GM21423 (cell line): ENCODE measurements around the gene PTPRCAP.

Experiments
- ATAC-seq: cut with Tn5 transposase; IDR thresholded peaks from one replicate; pipeline ENCODE4 v1.9.1; 2021; ENCODE audit warnings: mild to moderate bottlenecking, moderate library complexity; ENCODE audit not compliant: unreplicated experiment

The PTPRCAP gene

DNA sequence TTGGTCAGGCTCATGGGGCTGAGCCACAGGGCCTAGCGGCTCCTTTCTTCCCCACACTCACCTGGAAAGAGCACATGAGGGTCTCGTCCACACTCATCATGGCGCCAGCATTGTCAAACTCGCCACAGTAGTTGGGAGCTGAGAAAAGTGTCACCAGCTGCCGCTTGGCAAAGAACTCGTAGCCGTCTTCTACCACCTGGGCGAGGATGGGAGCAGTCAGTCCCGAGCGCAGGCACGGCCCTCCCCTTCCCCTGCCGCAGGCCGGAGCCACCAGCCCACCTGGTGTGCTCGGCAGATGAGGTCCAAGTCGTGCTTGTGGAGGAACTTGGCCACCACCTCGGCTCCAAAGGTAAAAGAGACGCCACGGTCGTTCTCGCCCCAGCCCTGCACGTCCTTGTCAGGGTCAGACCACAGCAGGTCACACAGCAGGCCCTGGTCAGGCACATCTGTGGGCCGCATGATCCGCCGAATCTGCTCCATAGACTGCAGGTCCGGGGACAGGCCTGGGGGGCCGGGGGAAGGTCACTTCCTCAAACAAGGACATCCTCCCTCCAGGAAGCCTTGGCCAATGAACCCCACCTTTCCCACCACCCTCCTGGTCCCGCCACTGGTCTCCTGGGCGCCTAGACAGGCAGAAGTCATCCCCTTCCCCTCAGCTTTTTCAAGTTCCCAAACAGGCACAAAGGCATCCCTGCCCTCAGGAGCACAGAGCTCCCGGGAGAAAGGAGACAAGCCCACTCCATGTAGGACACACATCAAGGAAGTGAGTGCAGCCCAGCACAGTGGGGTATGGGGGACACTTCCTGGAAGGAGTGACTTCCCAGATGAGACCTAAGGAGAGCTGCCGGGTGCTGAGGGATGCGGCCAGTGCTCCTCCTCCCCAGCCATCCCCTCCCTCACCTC is 38.6 kb downstream of the PTPRCAP start:
- ATAC-seq: no peak

DNA sequence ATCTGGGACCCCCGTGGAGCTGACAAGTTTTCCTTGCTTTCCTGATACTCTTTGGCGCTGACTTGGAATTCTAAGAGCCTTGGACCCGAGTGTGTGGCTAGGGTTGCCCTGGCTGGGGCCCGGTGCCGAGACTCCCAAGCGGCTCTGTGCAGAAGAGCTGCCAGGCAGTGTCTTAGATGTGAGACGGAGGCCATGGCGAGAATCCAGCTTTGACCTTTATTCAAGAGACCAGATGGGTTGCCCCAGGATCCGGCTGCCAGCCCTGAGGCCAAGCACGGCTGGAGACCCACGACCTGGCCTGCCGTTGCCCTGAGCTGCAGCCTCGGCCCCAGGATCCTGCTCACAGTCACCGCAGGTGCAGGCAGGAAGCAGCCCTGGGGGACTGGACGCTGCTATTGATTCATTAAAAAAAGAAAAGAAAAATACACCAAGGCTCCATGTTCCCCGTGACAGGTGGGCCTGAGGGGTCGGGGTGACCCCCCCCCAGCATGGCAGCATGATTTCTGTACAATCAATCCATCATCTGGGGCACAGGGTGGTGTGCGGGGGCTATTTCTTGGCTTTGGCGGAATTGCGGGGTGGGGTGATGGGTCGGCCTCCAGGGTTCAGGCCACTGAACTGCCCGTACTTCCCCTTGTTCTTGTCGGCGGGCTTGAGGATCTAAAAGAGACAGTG is 39.4 kb downstream of the PTPRCAP start:
- ATAC-seq: no peak

DNA sequence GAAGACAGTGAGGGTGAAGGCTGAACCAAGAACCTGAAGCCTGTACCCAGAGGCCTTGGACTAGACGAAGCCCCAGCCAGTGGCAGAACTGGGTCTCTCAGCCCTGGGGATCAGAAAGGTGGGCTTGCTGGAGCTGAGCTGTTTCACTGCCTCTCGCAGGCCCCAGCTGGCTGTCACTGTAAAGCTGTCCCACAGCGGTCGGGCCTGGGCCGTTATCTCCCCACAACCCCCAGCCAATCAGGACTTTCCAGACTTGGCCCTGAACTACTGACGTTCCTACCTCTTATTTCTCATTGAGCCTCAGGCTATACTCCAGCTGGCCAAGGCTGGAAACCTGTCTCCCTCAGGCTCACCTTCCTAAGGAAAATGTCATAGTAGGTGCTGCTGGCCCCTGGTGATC is 39.9 kb downstream of the PTPRCAP start:
- no peak for ATAC-seq

DNA sequence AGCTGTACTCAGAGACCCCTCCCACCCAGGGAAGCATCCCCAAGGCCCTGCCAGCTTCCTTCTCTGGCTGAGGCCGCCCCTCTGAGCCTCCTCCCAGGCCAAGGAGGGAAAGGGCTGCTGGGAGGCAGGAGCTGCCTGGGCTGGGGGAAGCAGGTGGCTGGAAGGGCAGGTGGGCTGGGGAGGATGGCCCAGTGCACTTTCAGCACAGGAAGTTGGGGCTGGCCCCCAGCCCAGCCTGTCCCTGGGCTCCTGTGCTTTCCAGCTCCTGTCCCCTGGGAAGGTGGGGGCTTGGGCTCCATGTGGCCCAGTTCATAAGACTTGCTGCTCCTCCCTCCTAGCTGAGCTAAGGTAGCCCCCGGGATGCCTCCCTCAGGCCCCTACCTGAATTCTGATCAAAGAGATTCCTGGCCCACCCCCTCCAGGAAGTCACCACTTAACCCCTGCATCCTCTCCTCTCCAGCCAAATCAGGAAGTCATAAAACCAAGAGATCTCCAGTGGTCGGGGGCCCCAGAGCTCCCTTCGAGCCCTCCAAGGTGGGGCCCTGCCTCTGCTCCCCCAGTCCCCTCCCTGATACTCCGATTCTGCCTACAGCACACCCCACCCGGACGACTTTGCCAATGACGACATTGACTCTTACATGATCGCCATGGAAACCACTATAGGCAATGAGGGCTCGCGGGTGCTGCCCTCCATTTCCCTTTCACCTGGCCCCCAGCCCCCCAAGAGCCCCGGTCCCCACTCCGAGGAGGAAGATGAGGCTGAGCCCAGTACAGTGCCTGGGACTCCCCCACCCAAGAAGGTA is 40.7 kb downstream of the PTPRCAP start:
- no peak for ATAC-seq

DNA sequence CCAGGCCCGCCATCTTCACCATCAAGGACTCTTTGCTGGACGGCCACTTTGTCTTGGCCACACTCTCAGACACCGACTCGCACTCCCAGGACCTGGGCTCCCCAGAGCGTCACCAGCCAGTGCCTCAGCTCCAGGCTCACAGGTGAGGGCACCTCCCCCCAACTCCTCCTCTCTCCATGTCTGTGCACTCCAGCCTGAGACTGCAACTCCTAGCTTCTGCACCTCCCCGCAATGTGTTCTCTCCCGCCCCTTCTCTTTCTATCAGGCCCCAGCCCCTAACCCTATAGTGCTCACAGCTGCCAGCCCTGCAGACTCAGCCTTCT is 41.3 kb downstream of the PTPRCAP start:
- ATAC-seq: no peak

DNA sequence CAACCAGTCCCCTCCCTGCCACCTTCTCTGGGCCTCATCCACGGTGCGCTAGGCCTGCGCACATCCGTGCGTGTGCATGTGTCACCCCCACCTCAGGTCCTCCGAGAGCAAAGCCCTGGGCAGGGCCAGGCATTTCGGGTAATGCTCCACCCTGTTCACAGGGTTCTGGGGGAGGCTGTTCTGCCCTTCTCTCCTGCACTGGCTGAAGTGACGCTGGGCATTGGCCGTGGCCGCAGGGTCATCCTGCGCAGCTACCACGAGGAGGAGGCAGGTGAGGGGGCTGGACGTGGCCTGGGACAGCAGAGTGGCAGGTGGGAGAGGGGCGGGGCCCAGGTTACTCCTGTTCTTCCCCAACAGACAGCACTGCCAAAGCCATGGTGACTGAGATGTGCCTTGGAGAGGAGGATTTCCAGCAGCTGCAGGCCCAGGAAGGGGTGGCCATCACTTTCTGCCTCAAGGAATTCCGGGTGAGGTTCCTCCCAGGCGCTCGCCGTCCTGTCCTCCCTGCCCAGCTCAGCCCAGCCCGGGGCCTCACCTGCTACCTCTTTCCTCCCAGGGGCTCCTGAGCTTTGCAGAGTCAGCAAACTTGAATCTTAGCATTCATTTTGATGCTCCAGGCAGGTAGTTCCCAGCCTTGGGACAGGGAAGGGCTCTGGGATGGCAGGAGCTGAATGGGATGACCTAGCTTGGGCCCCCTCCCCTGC is 41.8 kb downstream of the PTPRCAP start:
- ATAC-seq: no peak

DNA sequence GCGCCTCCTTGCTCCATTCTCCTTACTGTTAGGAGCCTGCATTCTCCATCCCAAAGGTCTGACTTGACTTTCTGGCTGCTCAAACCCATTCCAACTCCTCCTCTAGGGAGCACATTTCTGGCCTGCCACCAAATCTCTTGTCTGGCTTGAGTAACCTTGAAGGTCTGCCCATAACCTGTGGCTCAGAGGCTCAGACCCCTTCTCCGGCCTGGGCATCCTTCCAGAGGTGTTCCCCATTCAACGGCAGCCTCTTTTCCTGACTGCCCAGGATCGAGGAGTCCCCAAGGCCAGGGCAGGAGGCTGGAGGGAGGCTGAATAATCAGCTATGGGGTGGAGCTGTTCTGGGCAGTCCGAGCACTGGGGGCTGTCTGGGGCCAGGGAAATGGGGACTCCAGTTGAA is 43.5 kb downstream of the PTPRCAP start:
- ATAC-seq: no peak

DNA sequence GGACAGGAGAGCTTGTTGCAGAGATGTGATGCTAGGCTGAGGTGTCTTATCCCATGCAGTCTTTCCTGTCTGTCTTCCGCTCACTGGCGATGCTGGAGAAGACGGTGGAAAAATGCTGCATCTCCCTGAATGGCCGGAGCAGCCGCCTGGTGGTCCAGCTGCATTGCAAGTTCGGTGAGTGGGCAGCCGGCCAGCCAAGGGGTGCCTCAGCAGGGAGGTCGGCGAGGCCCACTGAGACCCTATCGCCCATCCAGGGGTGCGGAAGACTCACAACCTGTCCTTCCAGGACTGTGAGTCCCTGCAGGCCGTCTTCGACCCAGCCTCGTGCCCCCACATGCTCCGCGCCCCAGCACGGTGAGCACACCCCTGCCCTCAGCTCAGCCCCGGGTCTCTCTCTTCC is 44.0 kb downstream of the PTPRCAP start:
- no peak for ATAC-seq

DNA sequence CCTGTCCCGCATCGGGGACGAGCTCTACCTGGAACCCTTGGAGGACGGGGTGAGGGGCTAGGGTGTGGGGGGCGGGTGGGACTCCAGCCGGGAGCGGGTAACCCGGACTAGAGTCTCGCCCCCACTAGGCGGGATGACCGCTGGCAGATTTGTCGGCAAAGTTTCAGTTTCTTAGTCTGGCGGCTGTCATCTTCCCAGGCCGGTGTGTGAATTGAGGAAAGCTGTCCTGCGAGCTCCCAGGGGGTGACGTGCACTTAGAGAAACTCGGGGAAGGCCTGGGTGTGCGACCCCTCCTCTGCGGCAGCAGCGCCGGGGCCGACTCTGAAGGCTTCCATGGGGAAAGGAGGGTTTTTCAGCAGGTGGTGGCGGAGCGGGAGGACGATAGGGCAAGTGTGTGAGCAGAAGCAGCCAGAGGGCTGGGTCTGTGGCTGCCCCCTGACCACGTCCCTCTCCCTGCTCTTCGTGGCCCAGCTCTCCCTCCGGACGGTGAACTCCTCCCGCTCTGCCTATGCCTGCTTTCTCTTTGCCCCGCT is 45.2 kb downstream of the PTPRCAP start:
- no peak for ATAC-seq

DNA sequence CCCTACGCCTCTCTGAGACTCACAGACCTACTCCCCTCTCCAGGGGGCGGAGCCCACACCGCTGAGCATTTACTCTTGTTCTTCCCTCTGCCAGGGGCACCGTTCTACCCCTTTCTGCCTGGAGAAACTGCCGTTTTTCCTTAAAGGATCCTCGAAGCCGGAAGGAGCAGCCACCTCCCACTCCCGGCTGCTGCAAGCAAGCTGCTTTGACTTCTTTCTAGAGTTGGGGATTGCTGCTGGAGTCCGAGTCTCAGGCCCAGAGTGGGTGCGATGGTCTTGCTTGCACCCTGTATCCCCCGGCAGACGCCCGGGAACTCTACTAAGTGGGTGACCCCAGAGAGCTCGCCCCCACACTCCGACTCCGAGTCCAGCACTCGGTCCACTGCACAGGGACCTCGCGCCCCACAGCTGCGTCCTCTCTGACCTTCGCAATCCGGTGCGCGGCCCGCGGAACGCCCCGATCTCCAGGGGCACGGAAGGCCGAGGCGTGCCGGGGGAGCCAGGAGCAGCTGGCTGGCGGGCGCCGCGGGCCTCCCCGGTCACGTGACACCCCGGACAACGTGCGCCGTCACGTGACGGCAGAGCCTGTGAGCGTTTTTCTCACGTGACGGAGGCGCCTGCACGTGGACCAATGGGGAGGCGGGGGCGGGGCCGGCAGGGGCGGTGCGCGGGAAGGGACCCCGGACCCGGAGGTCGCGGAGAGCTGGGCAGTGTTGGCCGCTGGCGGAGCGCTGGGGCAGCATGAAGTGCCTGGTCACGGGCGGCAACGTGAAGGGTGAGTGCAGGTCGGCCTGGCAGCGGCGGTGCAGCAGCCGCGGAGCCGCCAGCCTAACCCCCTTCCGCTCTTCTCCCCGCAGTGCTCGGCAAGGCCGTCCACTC is 45.9 kb downstream of the PTPRCAP start, which contains the start of gene RAD9A:
RAD9A (plus strand) TSS at position 683 of the 879 bp plus-strand sequence; CDS start at position 742, 59 bp downstream.
- ATAC-seq: peak; percentile 68

DNA sequence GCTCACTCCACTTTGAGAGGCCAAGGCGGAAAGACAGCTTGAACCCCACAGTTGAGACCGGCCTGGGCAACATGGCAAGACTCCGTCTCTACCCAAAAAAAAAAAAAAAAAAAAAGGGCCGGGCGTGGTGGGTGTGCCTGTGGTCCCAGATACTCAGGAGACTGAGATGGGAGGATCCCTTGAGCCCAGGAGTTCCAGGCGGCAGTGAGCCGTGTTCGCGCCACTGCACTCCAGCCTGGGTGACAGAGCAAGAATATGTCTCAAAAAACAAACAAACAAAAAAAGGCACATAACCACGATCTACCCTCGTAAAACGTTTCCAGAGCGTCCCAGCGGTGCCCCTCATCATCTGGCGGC is 46.6 kb downstream of the PTPRCAP start:
- ATAC-seq: no peak

DNA sequence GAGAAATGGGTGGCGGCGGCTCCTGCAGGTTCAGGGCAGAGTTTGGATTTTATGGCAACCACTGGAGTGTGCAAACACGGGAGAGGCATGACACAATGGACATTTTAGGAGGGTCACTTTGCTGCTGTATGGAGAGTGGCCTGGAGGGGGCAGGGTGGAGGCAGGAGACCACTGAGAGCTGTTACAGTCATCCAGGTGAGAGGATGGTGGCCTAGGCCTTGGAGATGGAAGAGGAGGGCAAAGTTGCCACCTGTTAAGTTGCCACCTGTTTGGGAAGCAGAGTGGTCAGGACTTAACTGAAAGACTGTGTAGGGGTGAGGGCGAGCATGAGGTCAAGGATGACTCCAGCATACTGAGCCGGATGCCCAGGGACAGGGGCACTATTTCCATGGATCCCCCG is 48.0 kb downstream of the PTPRCAP start:
- no peak for ATAC-seq

DNA sequence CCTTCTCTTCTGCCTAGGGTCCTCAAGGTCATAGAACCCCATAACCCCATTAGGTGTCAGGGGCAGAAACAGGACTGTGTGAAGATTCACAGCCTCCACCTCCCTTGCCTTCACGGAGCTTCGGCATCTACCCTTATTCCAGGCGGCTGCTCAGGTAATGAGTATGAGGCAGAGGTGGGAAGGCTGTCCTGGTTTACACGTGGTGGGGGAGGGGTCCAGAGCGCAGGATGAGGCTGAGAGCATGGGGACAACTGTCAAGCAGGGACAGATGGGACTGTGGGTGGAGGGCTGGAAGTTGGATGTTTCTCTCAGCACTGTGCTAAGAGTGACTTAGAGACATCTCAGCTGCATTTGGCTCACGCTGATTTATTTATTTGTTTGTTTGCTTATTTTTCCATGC is 50.0 kb downstream of the PTPRCAP start:
- no peak for ATAC-seq

DNA sequence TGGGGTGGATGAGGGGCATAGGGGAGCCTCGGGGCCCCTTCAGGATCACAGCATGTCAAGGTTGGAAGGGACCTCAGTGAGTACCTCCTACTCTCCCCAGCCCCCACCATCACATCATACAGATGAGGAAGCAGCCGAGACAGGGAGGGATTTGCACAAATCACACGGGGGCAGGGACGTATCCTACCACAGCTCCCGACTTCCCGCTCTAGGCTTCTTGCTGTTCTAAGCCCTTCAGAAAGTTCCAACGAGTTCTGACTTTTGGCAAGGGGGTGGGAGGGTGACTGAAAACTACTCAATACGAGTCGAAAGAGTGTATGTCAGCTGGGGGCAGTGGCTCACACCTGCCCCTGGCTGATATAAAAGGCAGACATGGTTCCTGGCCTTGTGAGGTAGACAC is 50.4 kb downstream of the PTPRCAP start:
- no peak for ATAC-seq
